HepG2 (cell line): ENCODE measurements around the gene FAM117A. TPM values are rescaled to one million over a fixed set of nuclear protein-coding genes. Genes with fewer than 3 reads are reported as not detected.

Experiments used
- ATF4 ChIP-seq, 2 experiments: fragments of 450-650 bp in 1 of 2; sonication (generic) in 1 of 2; formaldehyde crosslinking; IDR thresholded peaks; 2 replicates each; pipeline versions ENCODE4 v1.5.0 to v1.8.0; 2020 to 2022; ENCODE audit warnings: mild to moderate bottlenecking in 1 of 2, missing genetic modification reagents in 1 of 2
- DBP ChIP-seq: sonication (generic); formaldehyde crosslinking; IDR thresholded peaks from 2 replicates; pipeline ENCODE4 v1.4.0; 2020; ENCODE audit warnings: missing genetic modification reagents; ENCODE audit errors: not compliant biosample characterization
- ELF4 ChIP-seq: sonication (generic); formaldehyde crosslinking; IDR thresholded peaks from 2 replicates; pipeline ENCODE4 v1.5.0; 2020; ENCODE audit warnings: missing genetic modification reagents, mild to moderate bottlenecking, moderate library complexity, borderline replicate concordance
- FOSL1 ChIP-seq: sonication (generic); formaldehyde crosslinking; IDR thresholded peaks from 2 replicates; pipeline ENCODE4 v1.9.0; 2021; ENCODE audit warnings: missing genetic modification reagents, borderline replicate concordance
- KLF6 ChIP-seq: IDR thresholded peaks from 2 replicates; pipeline ENCODE4 v1.8.0; 2016; ENCODE audit warnings: missing biosample characterization, missing genetic modification reagents
- SIX4 ChIP-seq: sonication (generic); formaldehyde crosslinking; IDR thresholded peaks from 2 replicates; pipeline ENCODE4 v1.4.0; 2020; ENCODE audit warnings: missing genetic modification reagents
- TBP ChIP-seq: sonication (generic); formaldehyde crosslinking; IDR thresholded peaks from 2 replicates; pipeline ENCODE4 v1.5.0; 2020; ENCODE audit warnings: missing genetic modification reagents
- ZBTB20 ChIP-seq: sonication (generic); formaldehyde crosslinking; IDR thresholded peaks from 2 replicates; pipeline ENCODE4 v1.8.1; 2023; ENCODE audit warnings: missing genetic modification reagents, low read depth, mild to moderate bottlenecking, borderline replicate concordance
- ZBTB46 ChIP-seq: sonication (generic); formaldehyde crosslinking; IDR thresholded peaks from 2 replicates; pipeline ENCODE4 v1.4.0; 2020; ENCODE audit warnings: mild to moderate bottlenecking, missing genetic modification reagents, borderline replicate concordance
- ZFP82 ChIP-seq: sonication (generic); formaldehyde crosslinking; IDR thresholded peaks from 2 replicates; pipeline ENCODE4 v1.5.1; 2020; ENCODE audit warnings: mild to moderate bottlenecking, missing genetic modification reagents, borderline replicate concordance
- ZNF10 ChIP-seq: sonication (generic); formaldehyde crosslinking; IDR thresholded peaks from 2 replicates; pipeline ENCODE4 v1.4.0; 2020; ENCODE audit warnings: mild to moderate bottlenecking, low read depth, missing genetic modification reagents, borderline replicate concordance
- ZNF225 ChIP-seq: sonication (generic); formaldehyde crosslinking; IDR thresholded peaks from 2 replicates; pipeline ENCODE4 v1.4.0; 2020; ENCODE audit warnings: mild to moderate bottlenecking, missing genetic modification reagents
- ZNF343 ChIP-seq: sonication (generic); formaldehyde crosslinking; IDR thresholded peaks from 2 replicates; pipeline ENCODE4 v1.4.0; 2020; ENCODE audit warnings: mild to moderate bottlenecking, missing genetic modification reagents
- ZNF576 ChIP-seq: sonication (generic); formaldehyde crosslinking; IDR thresholded peaks from 2 replicates; pipeline ENCODE4 v1.4.0; 2020; ENCODE audit warnings: mild to moderate bottlenecking, missing genetic modification reagents
- ZNF644 ChIP-seq: IDR thresholded peaks from 2 replicates; pipeline ENCODE4 v1.6.1; 2016; ENCODE audit warnings: low read depth
- ZSCAN22 ChIP-seq: sonication (generic); formaldehyde crosslinking; IDR thresholded peaks from 2 replicates; pipeline ENCODE4 v1.4.0; 2020; ENCODE audit warnings: mild to moderate bottlenecking, missing genetic modification reagents
- polyA plus RNA-seq, 8 experiments: library from polyadenylated mRNA; depleted of rRNA in 3 of 8; stranded (reverse) in 7 of 8; unstranded in 1 of 8; fragments of >200 nt; fragmentation: Illumina TruSeq in 4 of 8; extraction: Trizol in 4 of 8; gene quantifications; 2 replicates each; pipeline versions ENCODE4 v1.2.1 to v1.2.3, GENCODE V29; 2011 to 2016; ENCODE audit warnings: low read depth in 4 of 8, missing spikeins in 1 of 8, mixed read lengths in 1 of 8; ENCODE audit not compliant: insufficient read depth in 1 of 8
- total RNA-seq, 5 experiments: library from RNA; depleted of rRNA; stranded (reverse); fragments of >200 nt; fragmentation: Illumina TruSeq; extraction: Trizol; gene quantifications; 2 replicates each; pipeline ENCODE4 v1.2.3, GENCODE V29; 2016; ENCODE audit warnings: low read depth in 1 of 5
- TF ChIP-seq, protein P1 (sequence below): IDR thresholded peaks from 2 replicates; pipeline ENCODE4 v1.6.1; 2016; ENCODE audit warnings: low read depth, missing genetic modification reagents, missing compliant biosample characterization
- TF ChIP-seq, protein P2 (sequence below): sonication (generic); formaldehyde crosslinking; IDR thresholded peaks from 2 replicates; pipeline ENCODE4 v1.5.0; 2020; ENCODE audit warnings: missing genetic modification reagents

Gene FAM117A
- total and polyA plus RNA-seq, 2 of the 13 experiments (the other 11 are each of a cell fraction or from before 2014, with no cell fraction given): 12.1 to 19.8 TPM

DNA sequence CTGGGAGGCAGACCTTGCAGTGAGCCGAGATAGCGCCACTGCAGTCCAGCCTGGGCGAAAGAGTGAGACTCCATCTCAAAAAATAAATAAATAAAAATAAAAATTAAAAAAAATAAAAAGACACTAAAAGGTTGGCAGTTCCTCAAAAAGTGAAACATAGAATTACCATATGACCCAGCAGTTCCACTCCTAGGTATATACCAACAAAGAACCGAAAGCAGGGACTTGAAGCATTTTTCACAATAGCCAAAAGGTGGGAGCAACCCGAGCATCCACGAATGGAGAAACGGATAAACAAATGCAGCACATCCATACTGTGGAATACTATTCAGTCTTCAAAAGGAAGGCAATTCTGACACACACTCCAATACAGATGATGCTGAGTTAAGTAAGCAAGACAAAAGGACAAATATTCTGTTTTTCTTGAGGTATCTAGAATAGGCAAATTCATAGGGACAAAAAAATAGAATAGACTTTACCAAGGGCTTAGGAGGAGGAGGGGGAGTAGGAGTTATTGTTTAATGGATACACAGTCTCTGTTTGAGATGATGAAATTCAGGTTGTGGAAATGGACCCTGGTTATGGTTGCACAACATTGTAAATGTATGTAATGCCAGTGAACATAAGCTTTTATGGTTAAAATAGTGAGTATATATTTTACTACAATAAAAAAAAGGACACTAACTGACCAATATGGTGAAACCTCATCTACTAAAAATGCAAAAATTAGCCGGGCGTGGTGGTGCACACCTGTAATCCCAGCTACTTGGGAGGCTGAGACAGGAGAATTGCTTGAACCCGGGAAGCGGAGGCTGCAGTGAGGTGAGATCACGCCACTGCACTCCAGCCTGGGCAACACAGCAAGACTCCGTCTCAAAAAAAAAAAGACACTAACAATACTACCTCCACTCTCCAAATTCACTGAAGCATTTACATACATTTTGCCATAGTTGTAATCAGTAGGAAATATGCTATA is 29.1 kb downstream of the FAM117A start (continued):
- TF ChIP-seq FOSL1 (CRISPR knock-in tag): no peak
- TF ChIP-seq ELF4 (CRISPR knock-in tag): no peak
- TF ChIP-seq ZNF576 (CRISPR knock-in tag): no peak
- TF ChIP-seq, protein P1, sequence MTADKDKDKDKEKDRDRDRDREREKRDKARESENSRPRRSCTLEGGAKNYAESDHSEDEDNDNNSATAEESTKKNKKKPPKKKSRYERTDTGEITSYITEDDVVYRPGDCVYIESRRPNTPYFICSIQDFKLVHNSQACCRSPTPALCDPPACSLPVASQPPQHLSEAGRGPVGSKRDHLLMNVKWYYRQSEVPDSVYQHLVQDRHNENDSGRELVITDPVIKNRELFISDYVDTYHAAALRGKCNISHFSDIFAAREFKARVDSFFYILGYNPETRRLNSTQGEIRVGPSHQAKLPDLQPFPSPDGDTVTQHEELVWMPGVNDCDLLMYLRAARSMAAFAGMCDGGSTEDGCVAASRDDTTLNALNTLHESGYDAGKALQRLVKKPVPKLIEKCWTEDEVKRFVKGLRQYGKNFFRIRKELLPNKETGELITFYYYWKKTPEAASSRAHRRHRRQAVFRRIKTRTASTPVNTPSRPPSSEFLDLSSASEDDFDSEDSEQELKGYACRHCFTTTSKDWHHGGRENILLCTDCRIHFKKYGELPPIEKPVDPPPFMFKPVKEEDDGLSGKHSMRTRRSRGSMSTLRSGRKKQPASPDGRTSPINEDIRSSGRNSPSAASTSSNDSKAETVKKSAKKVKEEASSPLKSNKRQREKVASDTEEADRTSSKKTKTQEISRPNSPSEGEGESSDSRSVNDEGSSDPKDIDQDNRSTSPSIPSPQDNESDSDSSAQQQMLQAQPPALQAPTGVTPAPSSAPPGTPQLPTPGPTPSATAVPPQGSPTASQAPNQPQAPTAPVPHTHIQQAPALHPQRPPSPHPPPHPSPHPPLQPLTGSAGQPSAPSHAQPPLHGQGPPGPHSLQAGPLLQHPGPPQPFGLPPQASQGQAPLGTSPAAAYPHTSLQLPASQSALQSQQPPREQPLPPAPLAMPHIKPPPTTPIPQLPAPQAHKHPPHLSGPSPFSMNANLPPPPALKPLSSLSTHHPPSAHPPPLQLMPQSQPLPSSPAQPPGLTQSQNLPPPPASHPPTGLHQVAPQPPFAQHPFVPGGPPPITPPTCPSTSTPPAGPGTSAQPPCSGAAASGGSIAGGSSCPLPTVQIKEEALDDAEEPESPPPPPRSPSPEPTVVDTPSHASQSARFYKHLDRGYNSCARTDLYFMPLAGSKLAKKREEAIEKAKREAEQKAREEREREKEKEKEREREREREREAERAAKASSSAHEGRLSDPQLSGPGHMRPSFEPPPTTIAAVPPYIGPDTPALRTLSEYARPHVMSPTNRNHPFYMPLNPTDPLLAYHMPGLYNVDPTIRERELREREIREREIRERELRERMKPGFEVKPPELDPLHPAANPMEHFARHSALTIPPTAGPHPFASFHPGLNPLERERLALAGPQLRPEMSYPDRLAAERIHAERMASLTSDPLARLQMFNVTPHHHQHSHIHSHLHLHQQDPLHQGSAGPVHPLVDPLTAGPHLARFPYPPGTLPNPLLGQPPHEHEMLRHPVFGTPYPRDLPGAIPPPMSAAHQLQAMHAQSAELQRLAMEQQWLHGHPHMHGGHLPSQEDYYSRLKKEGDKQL (CRISPR knock-in tag): no peak
- TF ChIP-seq ZBTB20 (CRISPR knock-in tag): peak; percentile 68; the same call in 1 of the 2 replicates
- no peak for TF ChIP-seq ZBTB46 (CRISPR knock-in tag)
- no peak for TF ChIP-seq TBP (CRISPR knock-in tag)
- TF ChIP-seq DBP (CRISPR knock-in tag): no peak
- no peak for TF ChIP-seq ZNF343 (CRISPR knock-in tag)
- no peak for TF ChIP-seq ZNF225
- TF ChIP-seq ZFP82 (CRISPR knock-in tag): no peak
- TF ChIP-seq, protein P2, sequence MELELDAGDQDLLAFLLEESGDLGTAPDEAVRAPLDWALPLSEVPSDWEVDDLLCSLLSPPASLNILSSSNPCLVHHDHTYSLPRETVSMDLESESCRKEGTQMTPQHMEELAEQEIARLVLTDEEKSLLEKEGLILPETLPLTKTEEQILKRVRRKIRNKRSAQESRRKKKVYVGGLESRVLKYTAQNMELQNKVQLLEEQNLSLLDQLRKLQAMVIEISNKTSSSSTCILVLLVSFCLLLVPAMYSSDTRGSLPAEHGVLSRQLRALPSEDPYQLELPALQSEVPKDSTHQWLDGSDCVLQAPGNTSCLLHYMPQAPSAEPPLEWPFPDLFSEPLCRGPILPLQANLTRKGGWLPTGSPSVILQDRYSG (CRISPR knock-in tag): no peak
- peak in 1 of 2 experiments; percentile 85; a peak in 2 of 4 replicates for TF ChIP-seq ATF4 (CRISPR knock-in tag; IDR thresholded peaks at IDR 0.05)
- no peak for TF ChIP-seq ZNF644
- TF ChIP-seq ZNF10 (CRISPR knock-in tag): no peak
- TF ChIP-seq KLF6 (CRISPR knock-in tag): no peak
- no peak for TF ChIP-seq ZSCAN22
- TF ChIP-seq SIX4: no peak
